HepG2 (cell line): ENCODE data around the gene RPL37. TPM values are rescaled to one million over a fixed set of nuclear protein-coding genes. Genes with fewer than 3 reads are reported as not detected.

Experiments
- CCDC6 ChIP-seq: sonication (generic); formaldehyde crosslinking; IDR thresholded peaks from 2 replicates; pipeline ENCODE4 v1.8.1; 2022; ENCODE audit warnings: mild to moderate bottlenecking, missing genetic modification reagents, moderate library complexity
- IRF1 ChIP-seq: sonication (generic); formaldehyde crosslinking; IDR thresholded peaks from 2 replicates; pipeline ENCODE4 v1.4.0; 2020; ENCODE audit warnings: low read depth, mild to moderate bottlenecking, missing genetic modification reagents
- KAT8 ChIP-seq: IDR thresholded peaks from 2 replicates; pipeline ENCODE4 v1.6.1; 2016; ENCODE audit warnings: missing genetic modification reagents, missing compliant biosample characterization
- MAZ ChIP-seq, 2 experiments: sonication (generic) in 1 of 2; formaldehyde crosslinking in 1 of 2; IDR thresholded peaks; 2 replicates each; pipeline versions ENCODE4 v1.5.0 to v1.6.1; 2012 to 2020; ENCODE audit warnings: low read depth in 2 of 2, mild to moderate bottlenecking in 2 of 2, borderline replicate concordance in 1 of 2, improper control_type of control experiment in 1 of 2, low read length in 1 of 2, missing genetic modification reagents in 1 of 2, moderate library complexity in 1 of 2
- SNAPC4 ChIP-seq: sonication (generic); formaldehyde crosslinking; IDR thresholded peaks from 2 replicates; pipeline ENCODE4 v1.4.0; 2020; ENCODE audit warnings: mild to moderate bottlenecking, missing genetic modification reagents
- ZBED4 ChIP-seq: sonication (generic); formaldehyde crosslinking; IDR thresholded peaks from 2 replicates; pipeline ENCODE4 v1.4.0; 2020; ENCODE audit warnings: missing genetic modification reagents, borderline replicate concordance
- ZNF124 ChIP-seq: sonication (generic); formaldehyde crosslinking; IDR thresholded peaks from 2 replicates; pipeline ENCODE4 v1.4.0; 2020; ENCODE audit warnings: missing genetic modification reagents
- ZNF143 ChIP-seq: sonication (generic); formaldehyde crosslinking; IDR thresholded peaks from 2 replicates; pipeline ENCODE4 v1.4.0; 2020; ENCODE audit warnings: missing genetic modification reagents
- ZNF180 ChIP-seq: sonication (generic); formaldehyde crosslinking; IDR thresholded peaks from 2 replicates; pipeline ENCODE4 v1.4.0; 2020; ENCODE audit warnings: low read depth, missing genetic modification reagents, borderline replicate concordance
- ZNF432 ChIP-seq: sonication (generic); formaldehyde crosslinking; IDR thresholded peaks from 2 replicates; pipeline ENCODE4 v1.5.0; 2020; ENCODE audit warnings: missing genetic modification reagents, mild to moderate bottlenecking, borderline replicate concordance
- ZNF614 ChIP-seq: IDR thresholded peaks from 2 replicates; pipeline ENCODE4 v1.6.1; 2018; ENCODE audit warnings: missing biosample characterization, missing genetic modification reagents, inconsistent platforms, borderline replicate concordance
- polyA plus RNA-seq, 8 experiments: library from polyadenylated mRNA; depleted of rRNA in 3 of 8; stranded (reverse) in 7 of 8; unstranded in 1 of 8; fragments of >200 nt; fragmentation: Illumina TruSeq in 4 of 8; extraction: Trizol in 4 of 8; gene quantifications; 2 replicates each; pipeline versions ENCODE4 v1.2.1 to v1.2.3, GENCODE V29; 2011 to 2016; ENCODE audit warnings: low read depth in 4 of 8, missing spikeins in 1 of 8, mixed read lengths in 1 of 8; ENCODE audit not compliant: insufficient read depth in 1 of 8
- total RNA-seq, 5 experiments: library from RNA; depleted of rRNA; stranded (reverse); fragments of >200 nt; fragmentation: Illumina TruSeq; extraction: Trizol; gene quantifications; 2 replicates each; pipeline ENCODE4 v1.2.3, GENCODE V29; 2016; ENCODE audit warnings: low read depth in 1 of 5
- TF ChIP-seq, protein P1 (sequence below): sonication (generic); formaldehyde crosslinking; IDR thresholded peaks from 2 replicates; pipeline ENCODE4 v1.4.0; 2020; ENCODE audit warnings: mild to moderate bottlenecking, missing genetic modification reagents
- TF ChIP-seq, protein P2 (sequence below): sonication (generic); formaldehyde crosslinking; conservative IDR thresholded peaks from 2 replicates; pipeline ENCODE4 v1.4.0; 2020; ENCODE audit warnings: missing genetic modification reagents

RPL37 gene
- total and polyA plus RNA-seq, 2 of the 13 experiments (the other 11 are each of a cell fraction or from before 2014, with no cell fraction given): 1,981 to 3,367 TPM

GRCh38 chr5:40798012-40798800 is 36.8 kb downstream of the RPL37 start, which contains the start of gene PRKAA1 (continued):
- TF ChIP-seq ZBED4 (peak; percentile 30; the same call in 1 of the 2 replicates), MAZ (IDR thresholded peaks at IDR 0.05; ENCODE audit: borderline replicate concordance, low read depth, low read length) (no peak), MAZ (CRISPR knock-in tag; IDR thresholded peaks at IDR 0.05; ENCODE audit: low read depth) (peak; percentile 85), KAT8 (CRISPR knock-in tag) (peak; percentile 27; the same call in 1 of the 2 replicates), ZNF124 (CRISPR knock-in tag) (peak; percentile 24; the same call in 1 of the 2 replicates), ZNF180 (CRISPR knock-in tag) (no peak), SNAPC4 (CRISPR knock-in tag) (no peak), ZNF432 (no peak), CCDC6 (peak; percentile 64; the same call in 1 of the 2 replicates), IRF1 (no peak), ZNF143 (CRISPR knock-in tag) (peak; percentile 30; the same call in 1 of the 2 replicates), ZNF614 (no peak)
- TF ChIP-seq, protein P1, sequence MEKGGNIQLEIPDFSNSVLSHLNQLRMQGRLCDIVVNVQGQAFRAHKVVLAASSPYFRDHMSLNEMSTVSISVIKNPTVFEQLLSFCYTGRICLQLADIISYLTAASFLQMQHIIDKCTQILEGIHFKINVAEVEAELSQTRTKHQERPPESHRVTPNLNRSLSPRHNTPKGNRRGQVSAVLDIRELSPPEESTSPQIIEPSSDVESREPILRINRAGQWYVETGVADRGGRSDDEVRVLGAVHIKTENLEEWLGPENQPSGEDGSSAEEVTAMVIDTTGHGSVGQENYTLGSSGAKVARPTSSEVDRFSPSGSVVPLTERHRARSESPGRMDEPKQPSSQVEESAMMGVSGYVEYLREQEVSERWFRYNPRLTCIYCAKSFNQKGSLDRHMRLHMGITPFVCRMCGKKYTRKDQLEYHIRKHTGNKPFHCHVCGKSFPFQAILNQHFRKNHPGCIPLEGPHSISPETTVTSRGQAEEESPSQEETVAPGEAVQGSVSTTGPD (CRISPR knock-in tag): no peak
- TF ChIP-seq, protein P2, sequence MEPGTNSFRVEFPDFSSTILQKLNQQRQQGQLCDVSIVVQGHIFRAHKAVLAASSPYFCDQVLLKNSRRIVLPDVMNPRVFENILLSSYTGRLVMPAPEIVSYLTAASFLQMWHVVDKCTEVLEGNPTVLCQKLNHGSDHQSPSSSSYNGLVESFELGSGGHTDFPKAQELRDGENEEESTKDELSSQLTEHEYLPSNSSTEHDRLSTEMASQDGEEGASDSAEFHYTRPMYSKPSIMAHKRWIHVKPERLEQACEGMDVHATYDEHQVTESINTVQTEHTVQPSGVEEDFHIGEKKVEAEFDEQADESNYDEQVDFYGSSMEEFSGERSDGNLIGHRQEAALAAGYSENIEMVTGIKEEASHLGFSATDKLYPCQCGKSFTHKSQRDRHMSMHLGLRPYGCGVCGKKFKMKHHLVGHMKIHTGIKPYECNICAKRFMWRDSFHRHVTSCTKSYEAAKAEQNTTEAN (CRISPR knock-in tag): no peak
